ENCODE data around the gene USP47. TPM values are rescaled to one million over a fixed set of nuclear protein-coding genes. Genes with fewer than 3 reads are reported as not detected.
A peak's percentile ranks its signal among the peaks of the same experiment; 100 is the strongest.

The USP47 gene
- polyA plus RNA-seq (2013, experiment 1 of 2): 22.2 TPM
- polyA plus RNA-seq (2013, experiment 2 of 2): 26.6 TPM

- Histone ChIP-seq H3K27me3 (ENCODE audit: insufficient read depth, low read length) (no peaks in the 10 kb centered on the region), H3K9ac (ENCODE audit: low read depth, low read length) (peak within 1 kb of the TSS; percentile 95), H3K27ac (ENCODE audit: low read depth, low read length) (peak within 1 kb of the TSS; percentile 96), H3K4me3 (ENCODE audit: low read length) (peak within 1 kb of the TSS; percentile 96), H3K36me3 (ENCODE audit: insufficient read depth, low read length) (no peaks in the 10 kb centered on the region), H3K9me3 (ENCODE audit: insufficient read depth, low read depth, low read length) (no peaks in the 10 kb centered on the region), H3K4me1 (ENCODE audit: insufficient read depth, low read length) (peaks cover 38% of the 10 kb centered on the region)
- under 1% methylated on average over 70 of the region's 70 CpGs for WGBS
Measured at GRCh38 chr11:11841723-11842420, at the start of gene USP47. Gene USP47 (plus strand): TSS chr11:11841972. CDS start chr11:11842186, 214 bp downstream.

GRCh38 chr11:11793073-11793472, 48.7 kb upstream of the USP47 start:
- Histone ChIP-seq H3K4me3 (ENCODE audit: low read length) (no peak overlapping the region), H3K27ac (ENCODE audit: low read depth, low read length) (no peak overlapping the region), H3K27me3 (ENCODE audit: insufficient read depth, low read length) (no peaks in the 10 kb centered on the region), H3K36me3 (ENCODE audit: insufficient read depth, low read length) (no peaks in the 10 kb centered on the region), H3K9ac (ENCODE audit: low read depth, low read length) (no peak overlapping the region), H3K9me3 (ENCODE audit: insufficient read depth, low read depth, low read length) (no peaks in the 10 kb centered on the region), H3K4me1 (ENCODE audit: insufficient read depth, low read length) (no peaks in the 10 kb centered on the region)
- 89% methylated on average over 2 of the region's 2 CpGs for WGBS

GRCh38 chr11:11798586-11799438, 43.0 kb upstream of the USP47 start:
- no peaks in the 10 kb centered on the region for H3K4me1 ChIP-seq (ENCODE audit: insufficient read depth, low read length)
- H3K36me3 ChIP-seq (ENCODE audit: insufficient read depth, low read length): no peaks in the 10 kb centered on the region
- H3K9ac ChIP-seq (ENCODE audit: low read depth, low read length): no peak overlapping the region
- H3K27ac ChIP-seq (ENCODE audit: low read depth, low read length): no peak overlapping the region
- no peaks in the 10 kb centered on the region for H3K27me3 ChIP-seq (ENCODE audit: insufficient read depth, low read length)
- H3K9me3 ChIP-seq (ENCODE audit: insufficient read depth, low read depth, low read length): no peaks in the 10 kb centered on the region
- H3K4me3 ChIP-seq (ENCODE audit: low read length): no peak overlapping the region
- WGBS: 40% methylated on average over 5 of the region's 5 CpGs

- 86% methylated on average over 1 of the region's 1 CpG for WGBS
- no peaks in the 10 kb centered on the region for H3K36me3 ChIP-seq (ENCODE audit: insufficient read depth, low read length)
- H3K27me3 ChIP-seq (ENCODE audit: insufficient read depth, low read length): no peaks in the 10 kb centered on the region
- no peak overlapping the region for H3K9ac ChIP-seq (ENCODE audit: low read depth, low read length)
- H3K9me3 ChIP-seq (ENCODE audit: insufficient read depth, low read depth, low read length): no peaks in the 10 kb centered on the region
- H3K4me1 ChIP-seq (ENCODE audit: insufficient read depth, low read length): no peaks in the 10 kb centered on the region
- H3K27ac ChIP-seq (ENCODE audit: low read depth, low read length): no peak overlapping the region
- no peak overlapping the region for H3K4me3 ChIP-seq (ENCODE audit: low read length)
Measured at GRCh38 chr11:11805228-11805627, 36.5 kb upstream of the USP47 start.

- H3K9ac ChIP-seq (ENCODE audit: low read depth, low read length): no peak overlapping the region
- no peaks in the 10 kb centered on the region for H3K9me3 ChIP-seq (ENCODE audit: insufficient read depth, low read depth, low read length)
- 96% methylated on average over 2 of the region's 3 CpGs for WGBS
- H3K36me3 ChIP-seq (ENCODE audit: insufficient read depth, low read length): no peaks in the 10 kb centered on the region
- no peaks in the 10 kb centered on the region for H3K4me1 ChIP-seq (ENCODE audit: insufficient read depth, low read length)
- no peaks in the 10 kb centered on the region for H3K27me3 ChIP-seq (ENCODE audit: insufficient read depth, low read length)
- H3K4me3 ChIP-seq (ENCODE audit: low read length): no peak overlapping the region
- H3K27ac ChIP-seq (ENCODE audit: low read depth, low read length): no peak overlapping the region
Measured at GRCh38 chr11:11806074-11806473, 35.7 kb upstream of the USP47 start.

GRCh38 chr11:11806586-11806985, 35.2 kb upstream of the USP47 start:
- no peaks in the 10 kb centered on the region for H3K4me1 ChIP-seq (ENCODE audit: insufficient read depth, low read length)
- H3K36me3 ChIP-seq (ENCODE audit: insufficient read depth, low read length): no peaks in the 10 kb centered on the region
- H3K4me3 ChIP-seq (ENCODE audit: low read length): no peak overlapping the region
- no peaks in the 10 kb centered on the region for H3K9me3 ChIP-seq (ENCODE audit: insufficient read depth, low read depth, low read length)
- no peak overlapping the region for H3K27ac ChIP-seq (ENCODE audit: low read depth, low read length)
- H3K9ac ChIP-seq (ENCODE audit: low read depth, low read length): no peak overlapping the region
- no peaks in the 10 kb centered on the region for H3K27me3 ChIP-seq (ENCODE audit: insufficient read depth, low read length)

- H3K4me1 ChIP-seq (ENCODE audit: insufficient read depth, low read length): no peaks in the 10 kb centered on the region
- no peak overlapping the region for H3K27ac ChIP-seq (ENCODE audit: low read depth, low read length)
- no peak overlapping the region for H3K4me3 ChIP-seq (ENCODE audit: low read length)
- no peaks in the 10 kb centered on the region for H3K36me3 ChIP-seq (ENCODE audit: insufficient read depth, low read length)
- no peaks in the 10 kb centered on the region for H3K9me3 ChIP-seq (ENCODE audit: insufficient read depth, low read depth, low read length)
- H3K9ac ChIP-seq (ENCODE audit: low read depth, low read length): no peak overlapping the region
- H3K27me3 ChIP-seq (ENCODE audit: insufficient read depth, low read length): no peaks in the 10 kb centered on the region
- 83% methylated on average over 7 of the region's 8 CpGs for WGBS
Measured at GRCh38 chr11:11807811-11808782, 33.7 kb upstream of the USP47 start.

GRCh38 chr11:11808992-11809615, 32.7 kb upstream of the USP47 start:
- 92% methylated on average over 4 of the region's 4 CpGs for WGBS
- H3K4me3 ChIP-seq (ENCODE audit: low read length): no peak overlapping the region
- no peaks in the 10 kb centered on the region for H3K9me3 ChIP-seq (ENCODE audit: insufficient read depth, low read depth, low read length)
- H3K36me3 ChIP-seq (ENCODE audit: insufficient read depth, low read length): no peaks in the 10 kb centered on the region
- H3K4me1 ChIP-seq (ENCODE audit: insufficient read depth, low read length): no peaks in the 10 kb centered on the region
- H3K27me3 ChIP-seq (ENCODE audit: insufficient read depth, low read length): no peaks in the 10 kb centered on the region
- H3K27ac ChIP-seq (ENCODE audit: low read depth, low read length): no peak overlapping the region
- H3K9ac ChIP-seq (ENCODE audit: low read depth, low read length): no peak overlapping the region

- WGBS: 93% methylated on average over 35 of the region's 35 CpGs
- Histone ChIP-seq H3K27me3 (ENCODE audit: insufficient read depth, low read length) (no peaks in the 10 kb centered on the region), H3K9me3 (ENCODE audit: insufficient read depth, low read depth, low read length) (no peaks in the 10 kb centered on the region), H3K9ac (ENCODE audit: low read depth, low read length) (no peak overlapping the region), H3K4me3 (ENCODE audit: low read length) (no peak overlapping the region), H3K36me3 (ENCODE audit: insufficient read depth, low read length) (no peaks in the 10 kb centered on the region), H3K27ac (ENCODE audit: low read depth, low read length) (no peak overlapping the region), H3K4me1 (ENCODE audit: insufficient read depth, low read length) (no peaks in the 10 kb centered on the region)
Measured at GRCh38 chr11:11810764-11811726, 30.7 kb upstream of the USP47 start.
